Kidney (tissue), 14 donors: ENCODE results near the gene CBFB. TPM values are rescaled to one million over a fixed set of nuclear protein-coding genes. Genes with fewer than 3 reads are reported as not detected.
A peak's percentile ranks its signal among the peaks of the same experiment; 100 is the strongest.

Experiments used
- DNase-seq, 5 donors: peaks; one replicate each; pipeline ENCODE4 v3.0.0-alpha.2; 2013 to 2020
- FAIRE-seq: peaks from 2 replicates; lab custom pipeline; 2012; peaks lifted over from hg19 to GRCh38; lab: Jason Lieb, UNC
- H3K27ac ChIP-seq, 2 donors: one replicate each; pipeline ENCODE4 v1.7.0; 2013; ENCODE audit warnings: low read depth in 2 of 2, low read length in 2 of 2, inconsistent platforms in 1 of 2
- H3K27me3 ChIP-seq: one replicate; pipeline ENCODE4 v1.7.1; 2013; ENCODE audit warnings: low read length, inconsistent platforms; ENCODE audit not compliant: control insufficient read depth, insufficient read depth
- H3K36me3 ChIP-seq, 3 donors: one replicate each; pipeline versions ENCODE4 v1.7.0 to v1.7.1; 2013; ENCODE audit warnings: low read length in 3 of 3, control low read depth in 1 of 3, inconsistent platforms in 1 of 3; ENCODE audit not compliant: insufficient read depth in 3 of 3, control insufficient read depth in 2 of 3
- H3K4me1 ChIP-seq, 3 donors: one replicate each; pipeline versions ENCODE4 v1.7.0 to v1.7.1; 2013; ENCODE audit warnings: low read length in 3 of 3, inconsistent platforms in 1 of 3, low read depth in 1 of 3; ENCODE audit not compliant: control insufficient read depth in 2 of 3, insufficient read depth in 2 of 3
- H3K4me3 ChIP-seq, 3 donors: one replicate each; pipeline versions ENCODE4 v1.7.0 to v1.8.1; 2013; ENCODE audit warnings: low read length in 3 of 3, control low read depth in 1 of 3, inconsistent platforms in 1 of 3
- H3K9ac ChIP-seq, 3 donors: one replicate each; pipeline versions ENCODE4 v1.7.0 to v1.7.1; 2013; ENCODE audit warnings: low read length in 3 of 3, control low read depth in 1 of 3, inconsistent platforms in 1 of 3
- H3K9me3 ChIP-seq, 3 donors: one replicate each; pipeline versions ENCODE4 v1.7.0 to v1.7.1; 2013; ENCODE audit warnings: low read length in 3 of 3, control low read depth in 1 of 3, inconsistent platforms in 1 of 3; ENCODE audit not compliant: control insufficient read depth in 2 of 3, insufficient read depth in 1 of 3
- intact Hi-C: fragments of 100-400 bp; cut with DNase I; formaldehyde crosslinking; loops from one replicate; pipeline ENCODE4 v1.11.1; 2022
- polyA plus RNA-seq: library from polyadenylated mRNA; stranded (reverse); fragments of 350-450 nt; fragmentation: Illumina TruSeq; extraction: RNeasy Lipid Tissue Mini Kit (QIAGEN cat#74804); gene quantifications from one replicate; pipeline ENCODE4 v1.2.3, GENCODE V29; 2014; ENCODE audit warnings: low read depth, low replicate concordance; ENCODE audit not compliant: insufficient read depth
- total RNA-seq: library from RNA; stranded (reverse); fragmentation: NEBNext Ultra II Directional; extraction: Animal tissue kit (Norgen Biotek cat#: 25700); gene quantifications from one replicate; pipeline ENCODE4 v1.2.1, GENCODE V29; 2021
- TF ChIP-seq, protein P1 (sequence below): IDR thresholded peaks from 3 replicates; pipeline ENCODE4 v1.5.1; 2012; ENCODE audit warnings: mild to moderate bottlenecking, moderate library complexity, borderline replicate concordance; ENCODE audit not compliant: insufficient read depth; ENCODE audit errors: extremely low read depth
- donor health status: control.
- donor health status: control.
- donor health status: control.
- donor health status: control.
- donor health status: control.
- donor health status: DM: yes; HTN: yes; CAD: no.
- donor health status: Normal renal cell carcinoma (clear cell type).

Gene CBFB
- total and polyA plus RNA-seq, 2 donors from 2014 or later: 9.7 to 57.3 TPM

DNA sequence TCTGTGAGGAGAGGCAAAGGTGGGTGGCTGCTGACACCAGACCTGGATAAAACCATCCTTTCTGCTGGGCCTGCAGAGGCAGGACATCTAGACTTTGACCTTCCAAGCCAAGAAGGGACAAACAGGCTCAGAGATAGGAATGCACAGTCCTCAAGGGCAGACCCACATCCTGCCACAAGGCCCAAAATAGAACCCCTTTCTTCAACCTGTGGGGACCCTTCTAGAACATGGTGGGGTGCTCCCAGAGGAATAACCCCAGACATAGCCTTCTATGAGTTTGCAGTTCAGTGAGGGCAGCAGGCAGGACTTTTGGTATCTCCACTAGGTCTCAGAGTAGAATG, 3.8 kb upstream of the CBFB start:
- TF ChIP-seq, protein P1, sequence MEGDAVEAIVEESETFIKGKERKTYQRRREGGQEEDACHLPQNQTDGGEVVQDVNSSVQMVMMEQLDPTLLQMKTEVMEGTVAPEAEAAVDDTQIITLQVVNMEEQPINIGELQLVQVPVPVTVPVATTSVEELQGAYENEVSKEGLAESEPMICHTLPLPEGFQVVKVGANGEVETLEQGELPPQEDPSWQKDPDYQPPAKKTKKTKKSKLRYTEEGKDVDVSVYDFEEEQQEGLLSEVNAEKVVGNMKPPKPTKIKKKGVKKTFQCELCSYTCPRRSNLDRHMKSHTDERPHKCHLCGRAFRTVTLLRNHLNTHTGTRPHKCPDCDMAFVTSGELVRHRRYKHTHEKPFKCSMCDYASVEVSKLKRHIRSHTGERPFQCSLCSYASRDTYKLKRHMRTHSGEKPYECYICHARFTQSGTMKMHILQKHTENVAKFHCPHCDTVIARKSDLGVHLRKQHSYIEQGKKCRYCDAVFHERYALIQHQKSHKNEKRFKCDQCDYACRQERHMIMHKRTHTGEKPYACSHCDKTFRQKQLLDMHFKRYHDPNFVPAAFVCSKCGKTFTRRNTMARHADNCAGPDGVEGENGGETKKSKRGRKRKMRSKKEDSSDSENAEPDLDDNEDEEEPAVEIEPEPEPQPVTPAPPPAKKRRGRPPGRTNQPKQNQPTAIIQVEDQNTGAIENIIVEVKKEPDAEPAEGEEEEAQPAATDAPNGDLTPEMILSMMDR: no peak
- no peak for DNase-seq
- FAIRE-seq: no peak
- Histone ChIP-seq H3K4me3 (no peak overlapping the region), H3K4me1 (peaks cover 0 to 3% (median 3%) of the 10 kb centered on the region in 3 donors), H3K27ac (no peak overlapping the region), H3K9me3 (no peaks in the 10 kb centered on the region), H3K9ac (no peak overlapping the region), H3K27me3 (no peaks in the 10 kb centered on the region), H3K36me3 (no peaks in the 10 kb centered on the region)
- intact Hi-C loops: no loop called here

DNA sequence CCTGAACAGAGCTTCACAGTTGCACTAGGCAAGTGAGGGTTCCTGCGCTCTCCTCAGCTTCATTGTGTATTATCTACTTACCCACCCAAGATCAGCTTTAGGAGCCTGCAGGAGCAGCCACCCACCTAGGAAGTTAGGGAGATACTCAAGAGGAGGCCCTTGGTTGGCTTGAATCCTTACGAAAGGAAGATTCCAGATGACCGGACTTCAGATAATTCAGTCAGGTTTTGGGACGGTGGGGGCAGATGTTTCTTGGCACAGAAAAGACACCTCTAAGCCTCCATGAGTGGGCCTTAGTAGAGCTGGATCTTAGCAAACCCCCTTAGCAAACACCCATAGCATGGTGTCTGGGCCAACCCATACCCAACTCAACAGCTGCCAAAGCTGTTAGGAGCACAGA, 2.4 kb upstream of the CBFB start:
- DNase-seq (no peak), FAIRE-seq (no peak)
- TF ChIP-seq, protein P1: no peak
- no peaks in the 10 kb centered on the region for H3K9me3 ChIP-seq
- no peaks in the 10 kb centered on the region for H3K27me3 ChIP-seq
- no peaks in the 10 kb centered on the region for H3K36me3 ChIP-seq
- peaks cover 3 to 12% (median 3%) of the 10 kb centered on the region in 3 donors for H3K4me1 ChIP-seq
- no peak overlapping the region for H3K27ac ChIP-seq
- intact Hi-C loops: no loop called here
- H3K9ac ChIP-seq: no peak overlapping the region
- no peak overlapping the region for H3K4me3 ChIP-seq

DNA sequence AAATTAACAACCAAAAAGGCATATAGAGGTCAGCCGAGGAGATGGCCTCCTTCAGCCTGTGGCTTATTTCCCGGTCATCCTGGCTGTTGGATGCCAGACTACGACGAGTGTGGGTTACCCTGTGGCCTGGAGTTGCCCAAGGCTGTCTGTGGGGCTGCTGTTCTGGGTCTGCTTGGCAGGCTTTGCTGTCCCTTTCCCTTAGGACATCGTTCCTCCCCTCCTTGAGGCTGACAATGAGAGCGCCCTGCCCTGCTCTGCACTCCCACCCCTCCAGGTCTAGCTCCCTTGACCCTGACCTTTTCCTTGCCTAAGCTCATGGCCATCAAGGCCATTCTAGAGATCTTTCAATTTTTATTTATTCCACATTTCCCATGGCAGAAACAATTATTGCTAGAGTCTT, 1.9 kb upstream of the CBFB start:
- Histone ChIP-seq H3K36me3 (no peaks in the 10 kb centered on the region), H3K4me1 (peaks cover 3 to 12% (median 3%) of the 10 kb centered on the region in 3 donors), H3K4me3 (no peak overlapping the region), H3K27ac (no peak overlapping the region), H3K27me3 (no peaks in the 10 kb centered on the region), H3K9ac (no peak overlapping the region), H3K9me3 (no peaks in the 10 kb centered on the region)
- intact Hi-C loops: no loop called here
- no peak for DNase-seq
- TF ChIP-seq, protein P1: no peak
- no peak for FAIRE-seq

DNA sequence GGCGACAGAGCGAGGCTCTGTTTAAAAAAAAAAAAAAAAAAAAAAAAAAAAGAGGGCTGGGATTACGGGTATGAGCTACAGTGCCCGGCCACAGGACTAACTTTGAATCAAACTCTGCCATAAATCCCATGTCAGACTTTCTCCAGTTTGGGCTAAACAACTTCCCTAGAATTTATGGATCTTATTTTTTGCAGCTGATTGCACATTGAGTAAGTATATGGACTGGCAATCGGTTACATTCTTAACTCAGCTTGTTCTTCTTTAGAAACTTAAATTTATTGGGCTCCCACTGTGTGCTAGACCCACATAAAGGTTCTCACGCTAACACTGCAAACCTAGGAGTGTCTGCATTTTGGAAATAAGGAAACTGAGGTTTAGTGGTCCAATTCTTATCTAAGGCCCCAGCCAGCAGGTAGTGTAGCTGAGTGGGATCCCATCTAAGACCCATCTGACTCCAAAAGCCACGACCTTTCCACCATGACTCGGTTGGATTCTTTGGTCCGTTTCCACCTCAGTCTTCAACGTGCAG, 718 bp upstream of the CBFB start:
- FAIRE-seq (no peak), DNase-seq (peak in 1 of 5 donors; percentile 27)
- H3K4me3 ChIP-seq: peak overlapping the region; percentile 61 to 71 (median 65)
- no peaks in the 10 kb centered on the region for H3K36me3 ChIP-seq
- no peaks in the 10 kb centered on the region for H3K27me3 ChIP-seq
- intact Hi-C loops: no loop called here
- TF ChIP-seq, protein P1: no peak
- peak overlapping the region; percentile 28 to 79 (median 52) for H3K9ac ChIP-seq
- H3K27ac ChIP-seq: peak overlapping the region; percentile 94 to 98
- H3K9me3 ChIP-seq: no peaks in the 10 kb centered on the region
- peaks cover 3 to 12% (median 3%) of the 10 kb centered on the region in 3 donors for H3K4me1 ChIP-seq
